ENCODE results near the gene MMP20.

MMP20 gene

GRCh38 chr11:102552020-102552419, 73.1 kb downstream of the MMP20 start:
- DNase-seq = no peak

GRCh38 chr11:102551169-102551781, 73.9 kb downstream of the MMP20 start:
- no peak for DNase-seq

GRCh38 chr11:102546923-102547471, 78.1 kb downstream of the MMP20 start:
- peak; percentile 29 for DNase-seq

GRCh38 chr11:102546427-102546826, 78.7 kb downstream of the MMP20 start:
- no peak for DNase-seq

- no peak for DNase-seq
These were observed 79.4 kb downstream of the MMP20 start for GRCh38 chr11:102545701-102546100.

- no peak for DNase-seq
These were observed 80.5 kb downstream of the MMP20 start for GRCh38 chr11:102544594-102544993.

- no peak for DNase-seq
These were observed 85.6 kb downstream of the MMP20 start for GRCh38 chr11:102539567-102539966.

- DNase-seq = no peak
These were observed 86.2 kb downstream of the MMP20 start for GRCh38 chr11:102538932-102539331.

GRCh38 chr11:102534261-102534872, 90.8 kb downstream of the MMP20 start:
- DNase-seq = no peak

- DNase-seq = peak; percentile 17
These were observed 94.6 kb downstream of the MMP20 start, which contains the start of gene MMP7 for GRCh38 chr11:102530558-102530957. Gene MMP7 (minus strand): TSS chr11:102530747. CDS start chr11:102530700, 47 bp downstream.

GRCh38 chr11:102528618-102529017, 96.5 kb downstream of the MMP20 start:
- DNase-seq = no peak

- DNase-seq = no peak
These were observed 97.4 kb downstream of the MMP20 start for GRCh38 chr11:102527684-102528083.

GRCh38 chr11:102527041-102527440, 98.1 kb downstream of the MMP20 start:
- DNase-seq = no peak

Measured in DMS153 (cell line).